Neuronal stem cell (in vitro differentiated cells): ENCODE measurements around the gene AGA.

Experiments used
- DNase-seq: peaks from one replicate; pipeline ENCODE4 v3.0.0-alpha.2; 2013; ENCODE audit warnings: low spot score
- H2AFZ ChIP-seq: one replicate; pipeline ENCODE4 v1.6.1; 2013; ENCODE audit warnings: mild to moderate bottlenecking, low read length, inconsistent platforms
- H2AK5ac ChIP-seq: 2 replicates; pipeline ENCODE4 v1.6.1; 2013; ENCODE audit warnings: low read depth, mild to moderate bottlenecking, inconsistent platforms, low read length, moderate library complexity, mixed read lengths
- H2BK120ac ChIP-seq: 2 replicates; pipeline ENCODE4 v1.6.1; 2013; ENCODE audit warnings: low read depth, mild to moderate bottlenecking, inconsistent platforms, low read length, moderate library complexity, mixed read lengths
- H2BK12ac ChIP-seq: one replicate; pipeline ENCODE4 v1.6.1; 2013; ENCODE audit warnings: low read length, inconsistent platforms
- H2BK15ac ChIP-seq: 2 replicates; pipeline ENCODE4 v1.6.1; 2013; ENCODE audit warnings: mild to moderate bottlenecking, low read length, inconsistent platforms, mixed read lengths
- H2BK5ac ChIP-seq: one replicate; pipeline ENCODE4 v1.6.1; 2013; ENCODE audit warnings: inconsistent platforms, mild to moderate bottlenecking, low read length, moderate library complexity
- H3K14ac ChIP-seq: one replicate; pipeline ENCODE4 v1.6.1; 2013; ENCODE audit warnings: low read length, inconsistent platforms
- H3K18ac ChIP-seq: 2 replicates; pipeline ENCODE4 v1.6.1; 2013; ENCODE audit warnings: low read length, inconsistent platforms
- H3K23ac ChIP-seq: 2 replicates; pipeline ENCODE4 v1.6.1; 2013; ENCODE audit warnings: low read depth, mild to moderate bottlenecking, mixed read lengths, low read length, inconsistent platforms; ENCODE audit not compliant: poor library complexity
- H3K27ac ChIP-seq: replicated peaks from 3 replicates; pipeline ENCODE4 v1.5.1; 2013; ENCODE audit warnings: low read length, inconsistent platforms
- H3K27me3 ChIP-seq, 3 experiments: 2 replicates each; pipeline ENCODE4 v1.6.1; 2013; ENCODE audit warnings: low read length in 3 of 3, mild to moderate bottlenecking in 2 of 3, inconsistent platforms in 1 of 3, low read depth in 1 of 3, mixed read lengths in 1 of 3, moderate library complexity in 1 of 3; ENCODE audit not compliant: control insufficient read depth in 3 of 3, insufficient read depth in 3 of 3
- H3K36me3 ChIP-seq, 2 donors: replicated peaks in 1 of 2; 2 replicates each; pipeline ENCODE4 v1.6.1; 2013; ENCODE audit warnings: low read length in 2 of 2; ENCODE audit not compliant: control insufficient read depth in 2 of 2, insufficient read depth in 2 of 2
- H3K4ac ChIP-seq: 2 replicates; pipeline ENCODE4 v1.6.1; 2013; ENCODE audit warnings: inconsistent platforms, mild to moderate bottlenecking, low read length, moderate library complexity
- H3K4me1 ChIP-seq, 2 donors: 1 replicate in 1 of 2; 2 replicates in 1 of 2; pipeline ENCODE4 v1.6.1; 2013; ENCODE audit warnings: low read length in 2 of 2, low read depth in 1 of 2; ENCODE audit not compliant: control insufficient read depth in 2 of 2, insufficient read depth in 1 of 2
- H3K4me2 ChIP-seq: one replicate; pipeline ENCODE4 v1.6.1; 2013; ENCODE audit warnings: mild to moderate bottlenecking, low read length, inconsistent platforms; ENCODE audit not compliant: insufficient read depth, poor library complexity, severe bottlenecking
- H3K4me3 ChIP-seq, 2 donors: 2 replicates each; pipeline ENCODE4 v1.5.1; 2013; ENCODE audit warnings: low read length in 2 of 2, mild to moderate bottlenecking in 2 of 2, inconsistent platforms in 1 of 2, moderate library complexity in 1 of 2
- H3K79me1 ChIP-seq: one replicate; pipeline ENCODE4 v1.6.1; 2013; ENCODE audit warnings: low read depth, mild to moderate bottlenecking, inconsistent platforms, low read length, moderate library complexity
- H3K9ac ChIP-seq: one replicate; pipeline ENCODE4 v1.6.1; 2013; ENCODE audit warnings: mild to moderate bottlenecking, low read depth, low read length, inconsistent platforms; ENCODE audit not compliant: poor library complexity
- H3K9me3 ChIP-seq, 2 donors: replicated peaks in 1 of 2; 2 replicates each; pipeline versions ENCODE3 to v1.6.1; 2013; ENCODE audit warnings: low read length in 2 of 2, mild to moderate bottlenecking in 2 of 2, inconsistent platforms in 1 of 2, low read depth in 1 of 2, mixed read lengths in 1 of 2, moderate library complexity in 1 of 2; ENCODE audit not compliant: control insufficient read depth in 2 of 2, insufficient read depth in 1 of 2
- H4K8ac ChIP-seq: one replicate; pipeline ENCODE4 v1.6.1; 2013; ENCODE audit warnings: low read depth, mild to moderate bottlenecking, inconsistent platforms, low read length, moderate library complexity
- H4K91ac ChIP-seq: one replicate; pipeline ENCODE4 v1.6.1; 2013; ENCODE audit warnings: low read length, low read depth, mild to moderate bottlenecking, inconsistent platforms; ENCODE audit not compliant: poor library complexity
- WGBS, 2 donors: extraction: QIAGEN DNeasy Blood & Tissue Kit; methylation state at CpG; one replicate each; pipeline ENCODE4 v1.1.7; 2013; ENCODE audit warnings: missing lambda C conversion rate in 2 of 2, mixed read lengths in 1 of 2; ENCODE audit not compliant: insufficient read length in 2 of 2, insufficient replicate concordance in 1 of 2; ENCODE audit errors: extremely low coverage in 2 of 2; 5-methylcytosine and 5-hydroxymethylcytosine counted together

The AGA gene

DNA sequence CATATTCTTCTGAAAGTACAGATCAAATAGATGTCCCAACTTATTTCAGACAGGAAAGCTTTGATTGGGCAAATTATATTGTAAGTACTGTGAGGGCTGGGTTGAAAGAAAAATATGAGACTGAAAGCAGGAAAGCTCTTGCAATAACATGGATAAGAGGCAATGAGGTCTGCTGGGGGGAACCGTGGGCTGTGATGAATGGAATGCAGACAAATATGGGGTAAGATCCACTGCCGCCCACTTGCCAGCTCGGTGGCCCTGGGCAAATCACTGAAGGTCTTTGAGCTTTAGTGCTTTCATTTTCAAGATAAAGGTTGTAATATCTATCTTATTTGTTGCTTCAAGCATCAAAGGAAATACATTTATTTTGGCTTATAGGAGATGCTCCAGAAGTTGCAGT lies 51.0 kb downstream of the AGA start:
- H3K14ac ChIP-seq = no peak overlapping the region
- H3K36me3 ChIP-seq = no peaks in the 10 kb centered on the region
- H4K91ac ChIP-seq = no peak overlapping the region
- H3K4me3 ChIP-seq = no peak overlapping the region
- H3K23ac ChIP-seq = no peak overlapping the region
- peak overlapping the region; percentile 9 for H2AFZ ChIP-seq
- H3K4ac ChIP-seq = no peak overlapping the region
- no peak overlapping the region for H3K4me2 ChIP-seq
- H2AK5ac ChIP-seq = no peak overlapping the region
- no peak overlapping the region for H3K18ac ChIP-seq
- WGBS, 2 donors = no CpG with 5 or more reads among the region's 3 CpGs
- H3K27ac ChIP-seq = no peak overlapping the region
- no peak overlapping the region for H3K9ac ChIP-seq
- H3K27me3 ChIP-seq = no peaks in the 10 kb centered on the region
- H2BK15ac ChIP-seq = no peak overlapping the region
- no peak for DNase-seq
- no peaks in the 10 kb centered on the region for H3K4me1 ChIP-seq
- no peak overlapping the region for H4K8ac ChIP-seq
- H3K9me3 ChIP-seq = no peaks in the 10 kb centered on the region
- no peak overlapping the region for H2BK120ac ChIP-seq
- no peak overlapping the region for H2BK5ac ChIP-seq
- no peak overlapping the region for H2BK12ac ChIP-seq
- H3K79me1 ChIP-seq = no peaks in the 10 kb centered on the region

DNA sequence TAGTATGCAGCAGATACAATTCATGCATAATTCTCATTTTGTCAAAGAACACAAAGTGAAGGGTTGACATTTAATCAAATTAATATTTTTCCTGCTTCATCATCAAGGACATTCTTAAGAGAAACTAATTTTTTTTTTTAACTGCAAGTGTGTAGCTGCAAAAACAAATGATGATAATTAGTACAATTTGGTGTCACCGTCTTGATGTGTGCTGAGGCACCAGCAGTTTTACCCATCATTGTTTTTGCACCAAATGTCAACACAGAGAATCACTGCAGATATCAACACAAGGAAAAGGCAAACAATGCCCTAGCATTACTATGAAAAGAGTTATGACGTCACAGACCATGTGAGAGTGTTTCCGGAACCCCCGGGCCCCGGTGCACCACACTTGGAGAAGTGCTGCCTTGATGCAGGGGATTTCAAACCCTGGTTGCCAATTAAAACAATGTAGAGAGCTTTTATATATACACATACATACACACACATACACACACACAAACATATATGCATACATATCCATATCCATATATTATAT lies 55.9 kb downstream of the AGA start:
- H2BK120ac ChIP-seq = no peak overlapping the region
- no peak overlapping the region for H2AK5ac ChIP-seq
- peaks cover 3% of the 10 kb centered on the region for H3K79me1 ChIP-seq
- no peak overlapping the region for H3K14ac ChIP-seq
- no peaks in the 10 kb centered on the region for H3K27me3 ChIP-seq
- DNase-seq = no peak
- no peak overlapping the region for H4K91ac ChIP-seq
- no CpG with 5 or more reads among the region's 5 CpGs for WGBS, 2 donors
- H4K8ac ChIP-seq = no peak overlapping the region
- no peaks in the 10 kb centered on the region for H3K4me1 ChIP-seq
- no peak overlapping the region for H2BK12ac ChIP-seq
- no peaks in the 10 kb centered on the region for H3K9me3 ChIP-seq
- no peak overlapping the region for H3K4me3 ChIP-seq
- no peak overlapping the region for H3K9ac ChIP-seq
- H2BK5ac ChIP-seq = no peak overlapping the region
- no peak overlapping the region for H3K27ac ChIP-seq
- no peak overlapping the region for H3K4me2 ChIP-seq
- H3K23ac ChIP-seq = no peak overlapping the region
- H3K36me3 ChIP-seq = no peaks in the 10 kb centered on the region
- H2BK15ac ChIP-seq = no peak overlapping the region
- H3K4ac ChIP-seq = no peak overlapping the region
- H3K18ac ChIP-seq = no peak overlapping the region
- no peak overlapping the region for H2AFZ ChIP-seq

DNA sequence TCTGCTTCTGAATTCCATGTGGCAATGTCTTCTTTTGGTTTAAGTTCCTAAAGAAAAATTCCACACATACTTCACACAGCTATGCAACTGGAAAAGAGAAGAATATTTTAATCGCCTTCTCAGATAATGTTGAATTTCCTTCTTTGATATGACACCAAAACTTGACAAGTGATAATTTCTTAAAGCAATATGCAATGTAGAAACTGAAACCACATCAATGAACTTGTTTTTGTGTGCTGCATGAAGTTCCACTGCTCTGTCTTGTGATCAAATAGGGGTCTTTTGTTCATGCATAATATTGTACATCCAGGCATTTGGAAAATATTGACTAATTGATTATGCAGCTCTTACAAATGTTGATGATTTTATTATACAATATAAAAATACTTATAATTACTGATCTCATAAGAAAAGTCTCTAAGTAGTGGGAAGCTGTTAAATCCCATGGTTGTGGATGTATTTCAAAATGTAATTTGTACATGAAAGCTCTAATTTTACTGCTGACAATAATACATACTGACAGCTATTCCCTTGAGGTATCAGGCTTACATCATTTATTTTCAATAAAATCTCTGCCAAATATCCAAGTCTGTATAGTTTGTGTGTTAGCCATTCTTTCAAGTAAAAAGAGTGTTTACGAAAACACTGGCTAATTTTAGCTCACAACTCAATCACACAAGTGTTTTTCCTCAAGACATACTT lies 56.5 kb downstream of the AGA start:
- Histone ChIP-seq H3K79me1 (peaks cover 3% of the 10 kb centered on the region), H2BK5ac (no peak overlapping the region), H3K4me3 (no peak overlapping the region), H2BK12ac (no peak overlapping the region), H3K9ac (no peak overlapping the region), H2AFZ (no peak overlapping the region), H3K27ac (no peak overlapping the region), H3K4me1 (no peaks in the 10 kb centered on the region), H4K8ac (no peak overlapping the region), H2BK15ac (no peak overlapping the region), H2BK120ac (no peak overlapping the region), H3K36me3 (no peaks in the 10 kb centered on the region), H3K23ac (no peak overlapping the region), H3K14ac (no peak overlapping the region), H3K27me3 (no peaks in the 10 kb centered on the region), H3K4ac (no peak overlapping the region), H4K91ac (no peak overlapping the region), H3K9me3 (no peaks in the 10 kb centered on the region), H3K4me2 (no peak overlapping the region), H3K18ac (no peak overlapping the region), H2AK5ac (no peak overlapping the region)
- no CpG with 5 or more reads among the region's 2 CpGs for WGBS, 2 donors
- no peak for DNase-seq

DNA sequence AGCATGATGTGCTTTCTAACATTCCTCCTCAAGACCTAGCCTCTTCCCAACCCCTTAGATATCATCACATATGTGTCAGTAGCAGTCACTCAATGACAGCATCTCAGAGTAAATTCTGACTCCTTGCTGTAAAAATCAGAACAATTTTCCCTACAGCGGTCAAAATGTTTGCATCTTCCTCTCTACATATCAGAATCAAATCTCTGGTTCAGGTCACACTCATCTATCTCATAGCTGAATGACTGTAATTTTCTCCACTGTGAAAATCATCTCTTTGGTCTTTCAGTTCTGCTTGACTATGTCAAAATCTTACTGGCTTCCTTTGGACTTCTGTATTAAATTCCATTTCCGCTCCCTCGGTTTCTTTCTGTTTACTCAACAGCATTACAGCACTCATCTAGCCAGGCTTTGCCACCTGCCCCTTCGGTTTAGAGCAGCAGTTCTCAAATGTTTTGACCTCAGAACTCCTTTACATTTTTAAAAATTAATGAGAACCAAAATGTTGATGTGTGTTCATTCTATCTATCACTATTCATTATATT lies 57.3 kb downstream of the AGA start:
- Histone ChIP-seq H3K36me3 (no peaks in the 10 kb centered on the region), H3K4ac (no peak overlapping the region), H3K4me2 (no peak overlapping the region), H2AK5ac (no peak overlapping the region), H4K91ac (no peak overlapping the region), H3K23ac (no peak overlapping the region), H3K27me3 (no peaks in the 10 kb centered on the region), H2BK120ac (no peak overlapping the region), H3K27ac (no peak overlapping the region), H3K18ac (no peak overlapping the region), H3K9ac (no peak overlapping the region), H3K14ac (no peak overlapping the region), H2BK5ac (no peak overlapping the region), H2BK15ac (no peak overlapping the region), H3K79me1 (peaks cover 3% of the 10 kb centered on the region), H3K4me3 (no peak overlapping the region), H2BK12ac (no peak overlapping the region), H4K8ac (no peak overlapping the region), H3K9me3 (no peaks in the 10 kb centered on the region), H3K4me1 (no peaks in the 10 kb centered on the region), H2AFZ (no peak overlapping the region)
- DNase-seq = no peak
- no CpG with 5 or more reads among the region's 4 CpGs for WGBS, 2 donors
